Measurements from ENCODE around the gene SAG. TPM values are rescaled to one million over a fixed set of nuclear protein-coding genes. Genes with fewer than 3 reads are reported as not detected.

Gene SAG
- total and polyA plus RNA-seq, 9 of the 15 experiments (the other 6 are each of a cell fraction or from before 2014, with no cell fraction given) = 0.04 to 0.64 (median 0.31) TPM; not detected in 5

DNA sequence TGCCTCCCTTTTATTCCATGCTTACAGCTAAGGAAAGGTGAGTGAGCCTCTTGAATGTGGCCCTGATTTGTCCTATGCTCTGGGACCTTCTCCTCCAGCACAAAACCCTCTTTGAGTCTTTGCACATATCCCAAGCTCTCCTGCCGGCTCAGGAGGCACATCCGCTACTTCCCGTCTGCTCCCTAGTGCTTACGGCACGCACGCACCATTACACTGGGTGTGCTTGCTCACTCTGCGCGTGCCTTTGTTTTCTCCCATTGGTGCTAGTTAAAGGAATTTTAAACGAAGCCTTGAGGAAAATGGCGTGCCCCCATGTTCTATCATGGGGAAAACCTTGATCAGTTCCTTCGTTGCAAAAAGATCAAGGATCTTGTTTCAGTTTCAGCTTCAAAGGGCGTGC, 38.8 kb downstream of the SAG start:
- Histone ChIP-seq H3K4me2 (ENCODE audit: insufficient read depth, low read length) (no peak overlapping the region), H3K4me1 (replicated peaks in 1 of 2; ENCODE audit: control insufficient read depth in 2 of 2, insufficient read depth in 2 of 2, low read length in 2 of 2) (peaks cover 6 to 16% of the 10 kb centered on the region in 2 experiments; a peak in 3 of 5 replicates), H3K9me3 (replicated peaks; ENCODE audit: control insufficient read depth, insufficient read depth, low read depth, low read length) (no peaks in the 10 kb centered on the region), H3K27ac (ENCODE audit: extremely low read depth, low read depth, low read length) (no peak overlapping the region), H3K36me3 (ENCODE audit: control insufficient read depth, insufficient read depth, low read length) (no peaks in the 10 kb centered on the region), H3K9me1 (ENCODE audit: control insufficient read depth, insufficient read depth, low read length) (no peaks in the 10 kb centered on the region), H3K9ac (ENCODE audit: insufficient read depth in 1 of 2, low read depth in 2 of 2, low read length in 2 of 2) (no peak overlapping the region), H3K4me3 (no peak overlapping the region), H4K20me1 (replicated peaks; ENCODE audit: control insufficient read depth, insufficient read depth, low read length) (no peaks in the 10 kb centered on the region), H2AFZ (ENCODE audit: low read depth, low read length) (0 out of 2 replicates have a peak overlapping the region, but pooled peaks have one; percentile 27), H3K27me3 (ENCODE audit: control insufficient read depth in 2 of 2, insufficient read depth in 2 of 2, low read length in 2 of 2) (no peaks in the 10 kb centered on the region), H3K79me2 (ENCODE audit: control insufficient read depth, insufficient read depth, low read length) (no peaks in the 10 kb centered on the region)
- in situ Hi-C loops (cut with MboI) = no loop called here
- CTCF ChIA-PET (ENCODE audit: low intra/inter-chr PET ratio) = no interaction called here
- POLR2A ChIA-PET = no interaction called here
- DNase-seq (ENCODE audit: extremely low read depth in 1 of 4, low spot score in 3 of 4) (no peak), ATAC-seq (no peak), FAIRE-seq (no peak)
- TF ChIP-seq, protein P1, sequence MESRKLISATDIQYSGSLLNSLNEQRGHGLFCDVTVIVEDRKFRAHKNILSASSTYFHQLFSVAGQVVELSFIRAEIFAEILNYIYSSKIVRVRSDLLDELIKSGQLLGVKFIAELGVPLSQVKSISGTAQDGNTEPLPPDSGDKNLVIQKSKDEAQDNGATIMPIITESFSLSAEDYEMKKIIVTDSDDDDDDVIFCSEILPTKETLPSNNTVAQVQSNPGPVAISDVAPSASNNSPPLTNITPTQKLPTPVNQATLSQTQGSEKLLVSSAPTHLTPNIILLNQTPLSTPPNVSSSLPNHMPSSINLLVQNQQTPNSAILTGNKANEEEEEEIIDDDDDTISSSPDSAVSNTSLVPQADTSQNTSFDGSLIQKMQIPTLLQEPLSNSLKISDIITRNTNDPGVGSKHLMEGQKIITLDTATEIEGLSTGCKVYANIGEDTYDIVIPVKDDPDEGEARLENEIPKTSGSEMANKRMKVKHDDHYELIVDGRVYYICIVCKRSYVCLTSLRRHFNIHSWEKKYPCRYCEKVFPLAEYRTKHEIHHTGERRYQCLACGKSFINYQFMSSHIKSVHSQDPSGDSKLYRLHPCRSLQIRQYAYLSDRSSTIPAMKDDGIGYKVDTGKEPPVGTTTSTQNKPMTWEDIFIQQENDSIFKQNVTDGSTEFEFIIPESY (CRISPR knock-in tag; IDR thresholded peaks at IDR 0.05) = peak; percentile 40; the same call in 1 of the 2 replicates
- no peak for TF ChIP-seq CBX8 (IDR thresholded peaks at IDR 0.05; ENCODE audit: borderline replicate concordance, extremely low read depth, low read depth, low read length, poor library complexity, severe bottlenecking)
- 77% methylated on average over 11 of the region's 12 CpGs for WGBS (ENCODE audit: insufficient coverage, low coverage, missing lambda C conversion rate)
- no TSS peak for BruUV-seq (replicated peaks)
- intact Hi-C loops (cut with micrococcal nuclease) = no loop called here

DNA sequence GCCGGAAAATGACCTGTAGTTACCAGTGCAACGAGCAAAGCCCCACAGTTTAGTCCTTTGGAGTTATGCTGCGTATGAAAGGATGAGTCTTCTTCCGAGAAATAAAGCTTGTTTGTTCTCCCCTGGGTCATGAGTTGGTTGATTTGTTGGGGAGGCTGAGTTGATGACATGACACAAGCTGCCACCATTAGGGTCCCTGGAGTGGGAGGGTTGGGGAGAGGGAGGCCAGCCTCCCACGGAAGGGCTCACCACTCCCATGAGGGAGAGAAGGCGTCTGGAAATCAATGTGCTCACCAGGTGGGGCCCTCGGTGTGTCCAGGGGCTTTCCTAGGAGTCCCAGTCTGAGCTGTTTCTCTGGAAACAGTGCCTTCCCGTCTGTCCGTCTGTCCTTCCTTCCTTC, 39.3 kb downstream of the SAG start:
- no peak overlapping the region for H3K9ac ChIP-seq (ENCODE audit: insufficient read depth in 1 of 2, low read depth in 2 of 2, low read length in 2 of 2)
- no peak overlapping the region for H3K27ac ChIP-seq (ENCODE audit: extremely low read depth, low read depth, low read length)
- ChIA-PET POLR2A (interaction anchor here (0.8 kb wide), 1 partner anchor 9 kb away, joined by 3 read pairs; no protein-coding TSS in a partner anchor), CTCF (ENCODE audit: low intra/inter-chr PET ratio) (no interaction called here)
- no TSS peak for BruUV-seq (replicated peaks)
- in situ Hi-C loops (cut with MboI) = no loop called here
- intact Hi-C loops (cut with micrococcal nuclease) = no loop called here
- H3K4me3 ChIP-seq = no peak overlapping the region
- no peaks in the 10 kb centered on the region for H4K20me1 ChIP-seq (replicated peaks; ENCODE audit: control insufficient read depth, insufficient read depth, low read length)
- no peak overlapping the region for H3K4me2 ChIP-seq (ENCODE audit: insufficient read depth, low read length)
- FAIRE-seq = no peak
- no peaks in the 10 kb centered on the region for H3K9me3 ChIP-seq (replicated peaks; ENCODE audit: control insufficient read depth, insufficient read depth, low read depth, low read length)
- no peaks in the 10 kb centered on the region for H3K9me1 ChIP-seq (ENCODE audit: control insufficient read depth, insufficient read depth, low read length)
- H3K36me3 ChIP-seq (ENCODE audit: control insufficient read depth, insufficient read depth, low read length) = no peaks in the 10 kb centered on the region
- DNase-seq (ENCODE audit: extremely low read depth in 1 of 4, low spot score in 3 of 4) = no peak
- ATAC-seq = no peak
- H2AFZ ChIP-seq (ENCODE audit: low read depth, low read length) = peak overlapping the region; percentile 68
- no peaks in the 10 kb centered on the region for H3K79me2 ChIP-seq (ENCODE audit: control insufficient read depth, insufficient read depth, low read length)
- WGBS (ENCODE audit: insufficient coverage, low coverage, missing lambda C conversion rate) = 18% methylated on average over 7 of the region's 9 CpGs
- peaks cover 7 to 18% of the 10 kb centered on the region in 2 experiments; a peak in 4 of 5 replicates for H3K4me1 ChIP-seq (replicated peaks in 1 of 2; ENCODE audit: control insufficient read depth in 2 of 2, insufficient read depth in 2 of 2, low read length in 2 of 2)
- no peaks in the 10 kb centered on the region for H3K27me3 ChIP-seq (ENCODE audit: control insufficient read depth in 2 of 2, insufficient read depth in 2 of 2, low read length in 2 of 2)
- TF ChIP-seq MAFK (IDR thresholded peaks at IDR 0.05; ENCODE audit: low read length) (no peak), IRF1 (CRISPR knock-in tag; IDR thresholded peaks at IDR 0.05; ENCODE audit: borderline replicate concordance) (no peak), ZFP91 (CRISPR knock-in tag; IDR thresholded peaks at IDR 0.05) (no peak), CBFA2T3 (IDR thresholded peaks at IDR 0.05) (no peak), ZNF717 (CRISPR knock-in tag; IDR thresholded peaks at IDR 0.05) (no peak), ZC3H4 (CRISPR knock-in tag; IDR thresholded peaks at IDR 0.05; ENCODE audit: borderline replicate concordance) (no peak)
- TF ChIP-seq, protein P2, sequence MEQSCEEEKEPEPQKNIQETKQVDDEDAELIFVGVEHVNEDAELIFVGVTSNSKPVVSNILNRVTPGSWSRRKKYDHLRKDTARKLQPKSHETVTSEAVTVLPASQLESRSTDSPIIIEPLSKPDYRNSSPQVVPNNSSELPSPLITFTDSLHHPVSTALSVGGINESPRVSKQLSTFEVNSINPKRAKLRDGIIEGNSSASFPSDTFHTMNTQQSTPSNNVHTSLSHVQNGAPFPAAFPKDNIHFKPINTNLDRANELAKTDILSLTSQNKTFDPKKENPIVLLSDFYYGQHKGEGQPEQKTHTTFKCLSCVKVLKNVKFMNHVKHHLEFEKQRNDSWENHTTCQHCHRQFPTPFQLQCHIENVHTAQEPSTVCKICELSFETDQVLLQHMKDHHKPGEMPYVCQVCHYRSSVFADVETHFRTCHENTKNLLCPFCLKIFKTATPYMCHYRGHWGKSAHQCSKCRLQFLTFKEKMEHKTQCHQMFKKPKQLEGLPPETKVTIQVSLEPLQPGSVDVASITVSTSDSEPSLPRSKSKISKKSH (CRISPR knock-in tag; IDR thresholded peaks at IDR 0.05) = no peak
